Measurements from ENCODE around the gene OR2T3. TPM values are rescaled to one million over a fixed set of nuclear protein-coding genes. Genes with fewer than 3 reads are reported as not detected.
"Not testable (repeated sequence)": the region's sequence is repeated elsewhere in the genome, so short reads cannot be mapped to it uniquely, and the experiment has no call there.

OR2T3 gene
- total RNA-seq, 1 experiment from 2014 or later, result not detected

GRCh38 chr1:248481686-248482579 lies 8.8 kb downstream of the OR2T3 start:
- H3K4me3 ChIP-seq (replicated peaks in 1 of 2; ENCODE audit: low read depth in 1 of 2, low read length in 2 of 2); H3K9me2 ChIP-seq (ENCODE audit: insufficient read depth); H3K79me2 ChIP-seq (ENCODE audit: insufficient read depth, low read length); H3K27me3 ChIP-seq (ENCODE audit: insufficient read depth, low read length); H3K9me3 ChIP-seq (ENCODE audit: control insufficient read depth in 1 of 2, insufficient read depth in 1 of 2, low read depth in 1 of 2, low read length in 2 of 2); H3K4me2 ChIP-seq (ENCODE audit: low read length); H3K27ac ChIP-seq (ENCODE audit: low read depth, low read length); intact Hi-C loops (cut with micrococcal nuclease); H2AFZ ChIP-seq (ENCODE audit: low read depth, low read length, poor library complexity, severe bottlenecking); BruUV-seq (replicated peaks); H3K9ac ChIP-seq (ENCODE audit: low read length); DNase-seq (ENCODE audit: low read depth, low spot score); RAD21 ChIA-PET (ENCODE audit: low non-redundant PET in 1 of 2, low total read pairs in 2 of 2, uncharacterized antibody in 2 of 2, unreplicated experiment in 2 of 2); H4K20me1 ChIP-seq (ENCODE audit: insufficient read depth); H3K4me1 ChIP-seq (ENCODE audit: control insufficient read depth in 1 of 2, insufficient read depth in 2 of 2, low read length in 2 of 2); ATAC-seq; CTCF ChIA-PET; POLR2A ChIA-PET; H3K36me3 ChIP-seq (ENCODE audit: control insufficient read depth in 1 of 2, insufficient read depth in 2 of 2, low read length in 2 of 2): not testable (repeated sequence)

- H3K9me3 ChIP-seq (ENCODE audit: control insufficient read depth in 1 of 2, insufficient read depth in 1 of 2, low read depth in 1 of 2, low read length in 2 of 2); H3K4me2 ChIP-seq (ENCODE audit: low read length); H3K9ac ChIP-seq (ENCODE audit: low read length); DNase-seq (ENCODE audit: low read depth, low spot score); ATAC-seq; H3K4me3 ChIP-seq (replicated peaks in 1 of 2; ENCODE audit: low read depth in 1 of 2, low read length in 2 of 2); H3K4me1 ChIP-seq (ENCODE audit: control insufficient read depth in 1 of 2, insufficient read depth in 2 of 2, low read length in 2 of 2); RAD21 ChIA-PET (ENCODE audit: low non-redundant PET in 1 of 2, low total read pairs in 2 of 2, uncharacterized antibody in 2 of 2, unreplicated experiment in 2 of 2); POLR2A ChIA-PET; H4K20me1 ChIP-seq (ENCODE audit: insufficient read depth); H2AFZ ChIP-seq (ENCODE audit: low read depth, low read length, poor library complexity, severe bottlenecking); H3K79me2 ChIP-seq (ENCODE audit: insufficient read depth, low read length); BruUV-seq (replicated peaks); H3K9me2 ChIP-seq (ENCODE audit: insufficient read depth); H3K36me3 ChIP-seq (ENCODE audit: control insufficient read depth in 1 of 2, insufficient read depth in 2 of 2, low read length in 2 of 2); intact Hi-C loops (cut with micrococcal nuclease); CTCF ChIA-PET; H3K27ac ChIP-seq (ENCODE audit: low read depth, low read length); H3K27me3 ChIP-seq (ENCODE audit: insufficient read depth, low read length): not testable (repeated sequence)
Measured at GRCh38 chr1:248488289-248488688, 15.1 kb downstream of the OR2T3 start, which contains the start of gene OR2T5. OR2T5 (plus strand) TSS chr1:248488589; CDS start chr1:248488589, 0 bp downstream.

- H3K9me2 ChIP-seq (ENCODE audit: insufficient read depth); RAD21 ChIA-PET (ENCODE audit: low non-redundant PET in 1 of 2, low total read pairs in 2 of 2, uncharacterized antibody in 2 of 2, unreplicated experiment in 2 of 2); H3K27me3 ChIP-seq (ENCODE audit: insufficient read depth, low read length); BruUV-seq (replicated peaks); POLR2A ChIA-PET; H3K36me3 ChIP-seq (ENCODE audit: control insufficient read depth in 1 of 2, insufficient read depth in 2 of 2, low read length in 2 of 2); CTCF ChIA-PET; H4K20me1 ChIP-seq (ENCODE audit: insufficient read depth); H3K9me3 ChIP-seq (ENCODE audit: control insufficient read depth in 1 of 2, insufficient read depth in 1 of 2, low read depth in 1 of 2, low read length in 2 of 2); H3K27ac ChIP-seq (ENCODE audit: low read depth, low read length); H3K4me1 ChIP-seq (ENCODE audit: control insufficient read depth in 1 of 2, insufficient read depth in 2 of 2, low read length in 2 of 2); H3K79me2 ChIP-seq (ENCODE audit: insufficient read depth, low read length); intact Hi-C loops (cut with micrococcal nuclease); ATAC-seq; H3K4me3 ChIP-seq (replicated peaks in 1 of 2; ENCODE audit: low read depth in 1 of 2, low read length in 2 of 2); H2AFZ ChIP-seq (ENCODE audit: low read depth, low read length, poor library complexity, severe bottlenecking); H3K9ac ChIP-seq (ENCODE audit: low read length); DNase-seq (ENCODE audit: low read depth, low spot score); H3K4me2 ChIP-seq (ENCODE audit: low read length): not testable (repeated sequence)
Measured at GRCh38 chr1:248496661-248497060, 23.5 kb downstream of the OR2T3 start.

- not testable (repeated sequence) for H3K4me1 ChIP-seq (ENCODE audit: control insufficient read depth in 1 of 2, insufficient read depth in 2 of 2, low read length in 2 of 2); H3K9ac ChIP-seq (ENCODE audit: low read length); ATAC-seq
Measured at GRCh38 chr1:248500305-248501035, 27.3 kb downstream of the OR2T3 start.

More at GRCh38 chr1:248500305-248501035, 27.3 kb downstream of the OR2T3 start:
- H3K79me2 ChIP-seq (ENCODE audit: insufficient read depth, low read length); H3K4me3 ChIP-seq (replicated peaks in 1 of 2; ENCODE audit: low read depth in 1 of 2, low read length in 2 of 2); H3K4me2 ChIP-seq (ENCODE audit: low read length); H3K9me2 ChIP-seq (ENCODE audit: insufficient read depth); H3K36me3 ChIP-seq (ENCODE audit: control insufficient read depth in 1 of 2, insufficient read depth in 2 of 2, low read length in 2 of 2); BruUV-seq (replicated peaks); POLR2A ChIA-PET; CTCF ChIA-PET; H3K9me3 ChIP-seq (ENCODE audit: control insufficient read depth in 1 of 2, insufficient read depth in 1 of 2, low read depth in 1 of 2, low read length in 2 of 2); H2AFZ ChIP-seq (ENCODE audit: low read depth, low read length, poor library complexity, severe bottlenecking); intact Hi-C loops (cut with micrococcal nuclease); H4K20me1 ChIP-seq (ENCODE audit: insufficient read depth); H3K27me3 ChIP-seq (ENCODE audit: insufficient read depth, low read length); RAD21 ChIA-PET (ENCODE audit: low non-redundant PET in 1 of 2, low total read pairs in 2 of 2, uncharacterized antibody in 2 of 2, unreplicated experiment in 2 of 2); DNase-seq (ENCODE audit: low read depth, low spot score); H3K27ac ChIP-seq (ENCODE audit: low read depth, low read length): not testable (repeated sequence)

Data from HCT116 (cell line).